Stimulated activated CD8-positive, alpha-beta memory T cell treated with anti-CD3 and anti-CD28 coated beads, Interleukin-7, amount 100 ng/mL, for 1 hour (primary cell): Measurements from ENCODE around the gene GJA5.
"Not testable (repeated sequence)": the region's sequence is repeated elsewhere in the genome, so short reads cannot be mapped to it uniquely, and the experiment has no call there.

Experiments used
- DNase-seq, 2 donors: peaks; one replicate each; pipeline ENCODE4 v3.0.0-alpha.2; 2020; ENCODE audit warnings: low read depth in 2 of 2

The GJA5 gene

DNA sequence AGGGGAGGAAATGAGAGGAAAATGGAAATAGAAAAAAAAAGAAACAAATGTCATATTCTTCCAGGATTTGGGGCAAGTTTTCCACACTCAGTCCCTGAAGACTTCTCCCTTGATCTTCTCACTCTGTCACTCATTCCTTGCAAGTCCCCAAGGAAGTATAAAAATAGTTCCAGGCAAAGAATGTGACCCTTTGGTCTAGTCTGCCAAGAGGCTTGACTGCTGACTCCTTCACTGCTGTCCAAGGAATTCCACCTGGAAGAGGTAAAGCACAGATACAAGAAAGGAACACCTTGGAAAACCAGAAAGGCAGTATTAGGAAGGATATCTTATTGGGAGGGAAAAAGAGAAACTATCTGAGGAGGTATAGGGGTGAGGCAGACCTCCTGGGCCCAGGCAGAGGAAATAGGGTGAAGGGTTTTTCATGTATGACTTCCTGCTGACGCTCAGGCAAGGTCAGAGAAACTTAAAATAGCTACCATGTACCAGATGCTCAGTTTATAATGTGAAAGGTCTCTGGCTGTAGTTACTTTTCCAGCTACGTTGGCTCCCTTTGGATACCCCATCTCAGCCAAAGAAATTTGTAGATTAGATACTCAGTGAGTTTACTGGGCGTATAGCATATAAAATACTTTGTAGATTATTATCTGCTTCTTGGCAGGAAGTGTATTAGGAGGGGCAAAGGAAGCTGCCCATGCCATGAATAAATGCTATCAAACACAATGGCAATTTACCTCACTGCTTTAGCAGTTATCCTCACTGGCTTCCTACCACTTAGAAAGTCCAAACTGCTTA, 2.0 kb upstream of the GJA5 start:
- no peak for DNase-seq

DNA sequence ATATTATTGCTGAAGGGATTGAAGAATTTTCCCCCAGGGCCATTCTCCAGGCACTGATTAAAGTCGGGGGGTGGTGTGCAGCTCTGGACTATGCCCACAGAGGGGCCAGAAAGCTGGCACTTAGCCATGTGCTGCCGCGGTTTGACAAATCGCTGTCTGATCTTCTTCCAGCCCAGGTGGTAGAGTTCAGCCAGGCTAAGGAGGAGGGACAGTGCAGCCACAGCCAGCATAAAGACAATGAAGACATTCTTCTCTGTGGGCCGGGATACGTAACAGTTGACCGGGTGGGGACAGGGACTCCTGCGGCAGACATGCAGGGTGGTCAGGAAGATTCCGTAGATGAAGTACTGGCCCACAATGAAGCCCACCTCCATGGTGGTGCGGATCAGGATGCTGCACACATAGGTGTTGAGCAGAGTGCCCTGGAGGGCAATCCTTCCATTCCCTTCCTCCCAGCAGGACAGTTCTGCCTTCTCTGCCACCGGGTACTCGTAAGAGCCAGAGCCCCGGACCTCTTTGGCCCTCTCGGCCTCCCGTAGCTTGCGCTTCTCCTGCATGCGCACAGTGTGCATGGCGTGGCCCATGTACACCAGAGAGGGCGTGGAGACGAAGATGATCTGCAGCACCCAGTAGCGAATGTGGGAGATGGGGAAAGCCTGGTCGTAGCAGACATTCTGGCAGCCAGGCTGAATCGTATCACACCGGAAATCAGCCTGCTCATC, 1.9 kb downstream of the GJA5 start:
- DNase-seq = no peak

DNA sequence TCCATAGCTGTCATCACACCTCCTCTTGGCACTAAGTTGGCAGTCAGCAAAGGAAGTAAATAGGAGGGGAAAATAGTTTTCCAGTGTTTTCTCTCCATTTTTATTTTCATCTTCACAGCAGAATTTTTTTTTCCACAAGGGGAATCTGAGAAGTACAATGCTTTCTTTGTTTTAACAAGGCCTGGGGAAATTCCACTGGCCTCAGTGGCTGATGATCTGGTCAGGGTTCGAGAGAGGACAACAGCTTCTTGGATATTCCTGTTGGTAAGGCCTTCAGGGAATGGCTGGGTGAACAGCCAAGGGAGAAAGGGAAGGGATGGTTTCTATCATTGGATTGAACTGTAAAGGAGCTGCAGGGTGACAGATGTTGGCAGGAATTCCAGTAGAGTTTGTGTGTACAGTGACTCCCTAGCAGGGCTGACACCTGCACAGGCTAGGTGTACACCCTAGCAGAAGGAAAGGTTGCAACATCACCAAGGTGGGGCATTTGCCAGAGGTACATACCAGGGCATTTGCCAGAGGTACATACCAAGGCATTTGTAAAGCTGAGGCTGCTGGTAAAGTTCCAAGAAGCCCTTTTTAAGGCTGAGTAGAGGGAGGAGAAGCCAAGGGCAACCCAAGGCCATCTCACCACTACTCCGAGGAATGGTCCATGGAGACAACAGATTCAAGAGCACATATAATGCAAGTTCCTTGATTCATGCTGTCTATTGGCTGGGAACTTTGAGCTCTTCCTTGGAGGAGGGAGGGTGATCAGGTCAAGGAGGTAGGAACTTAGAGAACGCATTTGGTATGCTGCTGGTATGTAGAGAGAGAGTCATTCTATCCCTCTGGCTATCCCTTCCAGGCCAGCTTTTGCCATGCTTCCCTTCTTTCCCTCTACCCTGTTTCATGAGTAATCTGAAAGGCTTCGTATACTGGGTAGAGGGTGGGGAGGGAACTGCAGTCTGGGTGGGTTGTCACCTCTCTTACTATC, 3.1 kb downstream of the GJA5 start:
- no peak for DNase-seq

DNA sequence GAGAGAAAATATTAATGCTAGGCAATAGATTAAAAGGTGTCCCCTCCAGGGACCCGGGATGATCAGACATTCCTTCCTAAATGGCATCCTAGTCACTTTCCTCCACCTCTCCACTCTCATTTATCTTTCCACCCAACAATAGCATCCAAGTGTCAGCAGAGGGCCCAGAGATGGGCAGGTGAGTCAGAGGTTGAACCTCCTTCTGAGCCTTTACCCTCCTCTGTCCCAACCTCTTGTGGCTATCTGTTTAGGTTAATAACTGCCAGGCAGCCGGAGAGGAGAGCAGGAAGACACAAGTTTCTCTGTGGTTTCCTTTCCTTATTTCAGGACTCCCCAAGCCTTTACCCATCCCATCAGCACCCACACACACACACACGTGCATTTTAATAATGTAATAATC, 4.1 kb downstream of the GJA5 start:
- DNase-seq = no peak

DNA sequence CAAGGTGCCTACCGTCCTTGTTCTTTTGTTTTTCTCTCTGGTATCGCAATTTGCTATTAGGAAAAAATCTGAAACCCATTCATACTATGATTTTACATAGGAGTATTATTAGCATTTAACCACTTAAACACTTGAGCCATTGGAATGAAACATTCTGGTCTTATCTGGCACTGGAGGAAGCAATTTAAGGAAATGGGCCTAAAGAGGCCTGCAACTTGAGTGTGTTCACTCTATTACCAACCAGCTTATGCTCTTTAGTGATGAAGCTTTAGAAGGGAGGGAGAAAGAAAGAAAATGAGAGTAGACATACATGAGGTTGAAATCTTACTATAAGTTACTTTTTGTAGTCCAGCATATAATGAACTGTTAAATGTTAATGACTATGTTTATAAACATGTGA, 5.7 kb downstream of the GJA5 start:
- DNase-seq = no peak

DNA sequence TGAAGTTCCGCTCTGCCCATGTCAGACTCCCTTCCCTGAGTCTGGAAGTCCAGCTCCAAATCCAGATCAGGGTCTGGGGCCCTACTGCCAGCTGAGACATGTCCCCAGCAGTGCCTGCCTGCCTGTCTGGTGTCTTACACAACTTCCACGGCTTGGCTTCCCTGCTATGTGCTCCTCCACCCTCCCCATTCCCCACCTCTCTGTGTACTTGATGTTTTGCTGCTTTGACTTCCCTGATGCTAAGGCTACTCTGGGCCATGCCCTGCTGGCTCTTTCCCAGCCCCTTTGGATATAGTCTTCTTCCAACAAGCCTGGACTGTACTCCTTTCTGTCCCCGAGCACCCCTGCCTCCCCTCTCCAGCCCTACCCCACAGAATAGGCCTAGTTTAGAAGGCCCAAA, 7.3 kb downstream of the GJA5 start:
- DNase-seq = no peak

DNA sequence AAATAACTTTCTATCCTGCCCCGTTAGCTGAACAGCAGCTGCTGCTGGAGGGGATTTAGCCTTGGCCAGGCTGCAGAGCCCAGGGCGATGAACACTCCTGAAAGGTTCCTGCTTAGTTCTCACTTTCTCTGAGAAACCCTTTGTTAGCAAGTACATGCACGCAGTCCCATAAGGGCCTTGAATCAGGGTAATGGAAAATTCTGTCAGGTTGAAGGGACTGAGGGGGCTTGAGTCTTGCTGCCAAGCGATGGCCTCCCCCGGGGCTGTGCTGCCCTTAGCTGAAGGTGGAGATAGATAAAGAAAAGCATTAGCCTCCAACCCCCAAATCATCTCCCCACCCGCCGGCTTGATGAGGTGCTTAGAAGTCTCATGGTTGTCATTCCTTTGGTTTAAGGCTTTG, 7.9 kb downstream of the GJA5 start:
- no peak for DNase-seq

DNA sequence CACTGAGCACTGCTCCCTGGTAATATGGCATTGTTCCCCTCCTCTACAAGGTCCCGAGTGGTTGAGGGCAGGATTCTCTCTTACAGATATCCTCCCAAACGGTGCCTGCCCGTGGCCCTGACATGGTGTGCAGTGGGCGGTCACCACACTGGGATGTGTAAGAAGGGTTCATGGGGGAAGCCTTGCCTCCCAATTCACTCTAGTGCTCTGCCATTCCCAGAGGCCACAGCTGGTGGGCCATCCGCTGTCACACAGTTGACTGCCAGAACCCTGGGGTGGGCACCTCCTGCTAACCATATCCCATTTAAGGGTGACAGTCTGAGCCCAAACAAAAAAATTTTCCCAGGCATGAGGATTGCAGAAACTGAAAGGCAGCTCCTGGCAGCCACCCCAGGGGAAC, 9.1 kb downstream of the GJA5 start:
- DNase-seq = no peak

DNA sequence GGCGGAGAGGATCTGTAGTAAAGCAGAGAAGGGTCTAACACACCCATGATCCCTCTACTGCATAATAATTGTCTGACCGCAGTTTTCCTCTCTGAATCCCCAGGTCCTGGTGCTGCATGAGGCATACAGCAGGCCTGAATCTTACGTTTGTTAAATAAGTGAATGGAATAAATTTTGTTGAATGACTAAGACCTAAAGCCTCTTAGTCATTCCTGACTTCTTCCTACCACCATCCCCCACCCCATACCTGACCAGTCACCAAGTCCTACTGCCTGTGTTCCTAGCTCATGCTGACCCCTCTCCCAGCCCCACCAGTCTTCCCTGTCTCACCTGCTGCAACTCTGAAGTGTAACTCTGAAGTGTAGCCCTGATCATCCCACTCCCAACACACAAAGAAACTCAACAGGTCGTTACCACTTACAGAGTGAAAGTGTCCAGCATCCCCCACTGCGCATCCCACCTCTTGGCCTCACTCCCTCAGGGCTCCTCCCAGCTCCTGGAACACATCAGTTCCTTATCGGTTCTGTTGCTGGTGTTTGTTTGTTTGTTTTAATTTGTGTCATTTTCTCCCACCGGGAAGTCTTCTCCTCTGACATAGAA, 9.7 kb downstream of the GJA5 start:
- no peak for DNase-seq

DNA sequence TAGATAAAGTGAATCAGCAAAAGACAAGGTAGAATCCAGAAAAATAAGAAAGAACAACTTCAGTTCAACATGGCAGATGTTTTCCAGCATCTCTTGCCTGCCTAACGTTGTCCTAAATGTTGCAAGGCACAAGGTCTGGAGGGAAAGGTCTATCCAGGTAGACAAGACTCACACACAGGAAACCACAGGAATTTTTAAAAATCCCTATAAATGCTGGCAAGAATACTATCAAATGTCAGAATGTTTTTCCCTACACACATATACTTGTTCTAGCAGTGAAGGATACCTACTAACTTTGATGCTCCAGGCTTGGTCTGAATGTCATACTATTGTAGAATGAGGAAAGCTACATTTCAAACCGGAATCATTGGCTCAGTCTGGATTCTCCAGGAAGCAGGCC, 10.6 kb downstream of the GJA5 start:
- DNase-seq = no peak

DNA sequence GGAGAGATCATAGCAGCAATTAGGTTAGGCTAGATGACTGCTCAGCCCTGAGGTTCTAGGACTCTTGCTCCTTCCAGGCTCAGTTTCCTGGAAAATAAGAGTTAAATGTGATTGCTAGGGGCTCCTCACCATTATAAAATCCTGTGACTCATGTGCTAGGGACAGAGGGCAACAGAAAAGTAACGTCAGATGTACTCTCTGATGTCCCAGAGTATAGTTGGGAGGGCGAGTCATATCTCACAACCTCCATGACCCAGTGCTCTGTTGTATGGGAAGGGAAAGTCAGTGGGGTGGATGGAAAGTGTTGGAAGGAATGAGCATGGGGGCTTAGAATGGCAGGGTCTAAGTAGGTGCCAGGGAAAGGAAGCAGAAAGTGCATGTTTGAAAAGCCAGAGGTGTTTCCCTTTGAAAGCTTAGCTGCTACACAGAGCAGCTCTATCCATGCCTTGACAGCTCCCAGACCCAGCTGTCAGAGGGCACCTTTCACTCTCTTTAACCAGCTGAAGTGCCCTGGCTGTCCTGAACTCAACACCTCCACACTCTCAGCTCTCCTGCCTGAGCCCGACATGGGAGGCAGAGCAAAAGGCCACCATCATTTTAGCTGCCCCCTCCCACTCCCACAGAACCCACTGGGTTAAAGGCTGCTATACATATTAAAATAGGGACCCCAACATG, 11.6 kb downstream of the GJA5 start:
- DNase-seq = no peak

DNA sequence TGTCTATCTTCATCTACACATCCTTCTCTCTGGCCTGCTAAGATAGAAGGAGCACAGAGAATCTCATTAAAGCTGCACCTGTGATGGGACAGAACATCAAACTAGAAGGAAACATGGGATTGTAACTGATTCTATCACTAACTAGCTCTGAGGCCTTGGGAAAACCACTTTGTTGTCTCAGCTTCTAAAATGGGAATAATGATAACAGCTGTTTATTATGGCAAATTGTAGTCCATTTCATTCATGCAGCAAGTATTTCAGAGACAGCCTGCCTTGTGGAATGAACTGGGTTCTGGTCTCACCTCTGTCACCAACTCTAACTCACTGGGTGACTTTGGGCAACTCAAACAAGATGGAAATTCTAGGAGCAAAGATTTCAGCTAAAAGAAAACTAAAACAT, 12.4 kb downstream of the GJA5 start:
- no peak for DNase-seq

DNA sequence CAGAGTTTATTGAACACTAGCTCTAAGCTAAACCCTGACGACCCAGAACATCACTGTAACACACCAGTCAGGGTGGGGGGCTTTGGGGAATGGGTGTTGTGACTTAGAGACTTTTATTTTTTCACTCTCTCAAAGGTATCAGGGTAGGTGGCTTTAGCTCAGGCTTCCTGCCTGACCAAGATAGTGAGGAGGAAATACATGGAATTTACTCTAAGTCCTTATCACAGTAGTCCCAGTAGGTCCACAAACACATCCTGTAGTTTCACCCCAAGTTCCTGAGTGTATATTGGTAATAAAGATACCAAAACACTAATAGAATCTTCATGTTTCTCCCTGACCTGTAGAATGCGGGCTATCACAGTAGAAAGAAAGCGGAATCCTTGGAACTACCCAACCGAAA, 15.1 kb downstream of the GJA5 start:
- no peak for DNase-seq

DNA sequence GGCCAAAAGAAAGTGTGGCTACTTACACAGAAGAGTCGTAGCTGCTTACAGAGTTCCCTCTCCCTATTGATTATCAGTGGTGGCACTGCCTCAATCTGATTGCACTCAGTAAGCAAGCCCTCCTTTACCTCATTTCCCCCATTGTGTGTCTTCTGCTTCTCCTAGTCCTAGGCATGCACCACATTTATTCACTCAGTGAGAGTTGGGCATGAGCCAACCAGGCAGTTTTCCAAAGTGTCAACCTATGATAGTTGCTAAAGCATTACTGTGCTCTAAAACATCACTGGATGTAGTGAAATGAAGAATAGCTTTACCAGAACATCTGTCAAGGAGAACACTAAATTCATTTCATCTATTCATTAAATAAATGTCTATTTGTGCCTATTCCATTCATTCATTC, 19.3 kb downstream of the GJA5 start:
- DNase-seq = no peak

DNA sequence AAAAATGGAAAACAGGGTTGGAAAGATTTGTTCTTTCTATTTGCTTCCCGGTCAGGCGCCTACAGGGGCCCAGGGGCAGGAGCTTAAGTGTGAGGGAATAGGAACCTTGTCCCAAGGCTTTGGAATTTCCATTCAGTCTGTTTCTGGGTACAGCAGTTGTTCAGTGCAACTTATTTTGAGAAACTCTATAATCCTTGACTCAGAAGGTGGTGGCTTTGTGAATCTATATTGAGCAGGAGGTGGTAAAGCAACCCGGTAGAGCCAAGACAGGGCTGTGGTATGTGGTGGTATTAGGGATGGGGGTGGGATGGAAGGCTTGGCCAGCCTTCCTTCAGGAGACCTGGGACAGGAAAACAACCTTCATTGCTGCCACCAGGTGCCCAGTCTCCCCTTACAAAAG, 20.0 kb downstream of the GJA5 start:
- DNase-seq = no peak

DNA sequence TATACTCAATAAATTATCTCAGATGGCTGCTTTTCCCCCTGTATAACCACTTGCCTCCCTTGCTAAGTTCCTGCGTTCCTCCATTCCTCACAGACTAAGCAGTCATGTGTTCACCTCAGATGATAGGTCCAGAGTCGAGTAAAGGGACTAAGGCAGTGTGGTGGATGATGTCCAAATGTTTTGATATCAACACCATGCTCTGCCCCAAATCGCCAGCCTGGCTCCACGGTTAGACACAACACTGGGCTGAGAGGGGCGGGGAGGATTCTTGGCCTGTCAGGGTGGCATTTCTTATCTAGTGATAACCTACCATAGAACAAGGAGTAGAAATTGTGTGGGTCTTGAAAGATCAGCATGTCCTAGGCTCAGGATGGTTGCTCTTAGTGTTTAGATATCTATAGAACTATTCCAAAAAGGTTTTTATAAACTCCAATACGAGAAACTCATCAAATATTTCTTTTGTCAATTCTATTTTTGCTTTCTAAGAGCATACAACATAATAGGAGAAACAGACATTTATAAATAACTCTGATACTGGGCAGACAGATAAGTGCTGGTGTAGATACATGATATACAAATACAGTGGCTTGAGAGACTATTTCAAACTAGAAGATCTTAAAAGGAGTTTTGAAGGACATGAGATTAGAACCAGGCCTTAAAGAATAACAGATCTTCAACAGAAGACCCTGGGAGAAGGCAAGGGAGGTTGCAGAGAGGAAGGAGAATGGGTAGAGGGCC, 21.5 kb downstream of the GJA5 start:
- no peak for DNase-seq

DNA sequence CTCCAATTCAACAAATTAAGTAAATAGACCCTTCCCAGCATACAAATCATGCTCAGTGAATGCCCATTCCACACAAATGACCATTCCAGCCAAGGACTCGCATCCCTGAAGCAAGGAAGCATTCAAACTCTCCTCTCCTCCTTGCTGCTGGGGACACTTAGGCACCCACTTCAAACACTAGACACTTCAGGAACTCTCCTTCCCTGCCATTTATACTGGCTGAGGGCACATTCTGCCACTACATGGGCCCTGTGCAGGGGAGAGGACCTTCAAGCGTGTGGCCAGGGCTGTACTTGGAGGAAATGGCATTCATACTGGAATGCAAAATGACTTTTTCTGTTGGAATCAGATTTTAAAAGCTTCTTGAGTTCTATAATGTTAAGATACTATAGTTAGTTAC, 22.3 kb downstream of the GJA5 start:
- DNase-seq = no peak

DNA sequence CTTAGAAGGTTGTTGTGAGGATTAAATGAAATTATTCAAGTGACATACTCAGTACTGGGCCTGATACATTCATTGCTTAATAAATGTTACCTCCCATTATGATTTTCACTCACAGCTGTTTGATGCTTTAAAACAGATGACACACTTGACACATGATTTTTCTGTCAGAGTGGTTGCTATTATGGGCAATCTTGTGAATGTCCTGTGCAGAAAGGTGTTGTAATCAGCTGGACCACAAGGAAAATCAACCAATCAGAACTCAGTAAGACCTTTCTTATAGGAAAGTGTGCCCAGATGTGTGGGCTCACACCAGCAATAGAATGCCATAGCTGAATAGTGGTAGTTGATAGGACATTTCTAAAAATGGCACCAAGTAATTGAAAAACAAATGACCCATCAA, 23.5 kb downstream of the GJA5 start:
- no peak for DNase-seq

DNA sequence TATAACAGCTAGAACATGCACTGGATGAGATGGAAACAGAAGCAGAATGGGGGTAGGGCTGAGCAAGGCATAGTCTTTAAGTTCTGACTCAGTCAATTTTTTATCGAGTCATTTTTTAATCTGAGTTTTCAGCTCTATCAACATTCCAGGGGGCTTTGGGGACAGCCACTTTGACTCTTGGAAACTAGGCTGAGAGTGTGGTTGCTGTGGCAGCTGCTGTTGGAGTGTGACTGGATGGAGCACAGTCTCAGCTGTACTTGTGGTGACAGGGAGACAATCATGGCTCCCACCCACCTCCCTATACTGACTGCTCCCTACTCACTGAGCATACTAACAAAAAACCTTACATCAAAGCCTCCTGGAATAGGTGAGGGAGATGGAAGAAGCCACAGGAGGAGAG, 25.0 kb downstream of the GJA5 start:
- DNase-seq = no peak

DNA sequence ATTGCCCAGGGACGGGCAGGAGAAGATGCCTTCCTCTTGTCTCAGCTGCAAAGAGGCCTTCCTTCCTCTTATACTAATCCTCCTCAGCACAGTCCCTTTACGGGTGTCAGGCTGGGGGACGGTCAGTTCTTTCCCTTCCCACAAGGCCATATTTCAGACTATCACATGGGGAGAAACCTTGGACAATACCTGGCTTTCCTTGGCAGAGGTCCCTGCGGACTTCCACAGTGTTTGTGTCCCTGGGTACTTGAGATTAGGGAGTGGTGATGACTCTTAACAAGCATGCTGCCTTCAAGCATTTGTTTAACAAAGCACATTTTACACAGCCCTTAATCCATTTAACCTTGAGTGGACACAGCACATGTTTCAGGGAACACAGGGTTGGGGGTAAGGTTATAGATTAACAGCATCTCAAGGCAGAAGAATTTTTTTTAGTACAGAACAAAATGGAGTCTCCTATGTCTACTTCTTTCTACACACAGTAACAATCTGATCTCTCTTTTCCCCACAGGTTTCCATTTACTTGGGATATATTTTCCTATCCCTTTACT, 26.0 kb downstream of the GJA5 start:
- not testable (repeated sequence) for DNase-seq
